ENCODE results near the gene C1orf174. TPM values are rescaled to one million over a fixed set of nuclear protein-coding genes. Genes with fewer than 3 reads are reported as not detected.

C1orf174 gene
- polyA plus RNA-seq, 3 donors = 24.7 to 33.3 (median 29.1) TPM

DNA sequence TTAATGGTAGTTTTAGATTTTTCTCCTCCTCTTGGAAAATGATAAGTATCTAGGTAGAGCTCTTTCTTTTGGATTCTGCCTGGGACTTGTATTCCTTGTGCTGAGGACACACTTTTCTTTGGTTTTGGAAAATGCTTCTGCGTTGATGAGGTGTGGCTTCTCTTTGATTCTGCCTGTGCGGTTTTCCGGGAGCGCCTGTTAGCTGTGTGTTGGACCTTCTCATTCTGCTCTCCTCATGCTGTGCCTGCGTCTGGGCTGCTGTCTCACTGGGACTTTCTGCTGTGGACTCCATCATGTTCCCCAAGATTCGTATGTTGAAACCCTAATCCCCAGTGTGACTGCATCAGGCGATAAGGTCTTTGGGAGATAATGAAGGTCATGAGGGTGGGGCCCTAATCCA, 21.0 kb downstream of the C1orf174 start:
- DNase-seq = no peak

DNA sequence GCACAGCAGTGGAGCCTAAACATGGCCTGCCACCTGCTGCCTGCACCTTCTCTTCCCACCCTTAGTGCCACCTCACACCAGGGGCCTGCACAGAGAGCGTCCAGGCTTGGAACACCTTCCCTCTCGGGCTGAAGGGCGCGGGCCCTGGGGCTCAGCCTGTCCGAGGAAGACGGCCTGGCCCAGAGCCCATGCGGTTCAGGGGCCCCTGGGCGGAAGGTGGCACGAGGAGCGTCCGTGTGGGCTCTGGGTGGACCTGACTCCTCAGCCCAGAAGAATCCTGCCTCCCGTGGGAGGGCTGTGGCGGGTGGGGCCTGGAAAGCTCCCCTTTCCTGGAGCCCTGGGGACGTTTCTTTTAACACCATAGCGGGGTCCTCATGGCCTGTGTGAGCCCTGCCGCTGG, 23.4 kb downstream of the C1orf174 start:
- no peak for DNase-seq

- no peak for DNase-seq
Observed at GRCh38 chr1:3874736-3875135, 25.3 kb downstream of the C1orf174 start.

- no peak for DNase-seq
Observed at GRCh38 chr1:3872546-3872945, 27.5 kb downstream of the C1orf174 start.

DNA sequence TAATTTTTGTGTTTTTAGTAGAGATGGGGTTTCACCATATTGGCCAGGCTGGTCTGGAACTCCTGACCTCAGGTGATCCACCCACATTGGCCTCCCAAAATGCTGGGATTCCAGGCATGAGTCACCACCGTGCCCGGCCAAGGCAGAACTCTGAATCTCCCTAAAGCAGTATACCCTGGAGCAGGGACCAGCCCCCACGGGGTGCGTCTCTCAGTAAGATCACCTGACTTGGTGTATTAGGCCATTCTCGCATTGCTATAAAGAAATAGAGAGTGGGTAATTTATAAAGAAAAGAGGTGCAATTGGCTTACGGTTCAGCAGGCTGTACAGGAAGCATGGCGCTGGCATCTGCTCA, 28.6 kb downstream of the C1orf174 start:
- no peak for DNase-seq

GRCh38 chr1:3869751-3870301, 30.2 kb downstream of the C1orf174 start:
- peak; percentile 12 for DNase-seq

DNA sequence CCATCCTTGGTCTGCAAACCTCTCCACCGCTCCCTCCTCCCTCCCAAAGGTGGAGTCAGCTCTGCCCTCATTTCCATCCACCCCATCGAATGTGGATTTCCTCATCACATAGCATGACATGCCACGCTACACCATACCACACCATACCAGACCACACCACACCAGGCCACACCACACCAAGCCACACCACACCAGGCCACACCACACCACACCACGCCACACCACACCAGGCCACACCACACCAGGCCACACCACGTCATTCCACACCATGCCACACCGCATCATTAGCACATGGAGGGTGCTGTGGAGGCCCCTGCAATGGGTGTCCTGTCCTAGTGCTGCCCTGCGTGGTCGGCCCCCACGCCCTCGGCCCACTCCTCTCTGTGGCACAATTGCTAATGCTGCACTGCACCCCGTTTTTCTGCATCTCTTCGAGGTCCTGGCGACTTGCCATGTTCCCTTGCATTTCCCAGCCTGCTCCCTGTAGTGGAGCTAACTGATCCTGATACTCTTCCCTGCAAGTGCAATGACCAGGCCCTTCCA, 31.5 kb downstream of the C1orf174 start:
- no peak for DNase-seq

- no peak for DNase-seq
Observed at GRCh38 chr1:3865606-3866160, 34.4 kb downstream of the C1orf174 start.

GRCh38 chr1:3864884-3865283, 35.2 kb downstream of the C1orf174 start:
- DNase-seq = no peak

- DNase-seq = no peak
Observed at GRCh38 chr1:3863231-3863935, 36.7 kb downstream of the C1orf174 start.

- peak; percentile 42 for DNase-seq
Observed at GRCh38 chr1:3858231-3858981, 41.7 kb downstream of the C1orf174 start.

- no peak for DNase-seq
Observed at GRCh38 chr1:3857791-3858129, 42.3 kb downstream of the C1orf174 start.

DNA sequence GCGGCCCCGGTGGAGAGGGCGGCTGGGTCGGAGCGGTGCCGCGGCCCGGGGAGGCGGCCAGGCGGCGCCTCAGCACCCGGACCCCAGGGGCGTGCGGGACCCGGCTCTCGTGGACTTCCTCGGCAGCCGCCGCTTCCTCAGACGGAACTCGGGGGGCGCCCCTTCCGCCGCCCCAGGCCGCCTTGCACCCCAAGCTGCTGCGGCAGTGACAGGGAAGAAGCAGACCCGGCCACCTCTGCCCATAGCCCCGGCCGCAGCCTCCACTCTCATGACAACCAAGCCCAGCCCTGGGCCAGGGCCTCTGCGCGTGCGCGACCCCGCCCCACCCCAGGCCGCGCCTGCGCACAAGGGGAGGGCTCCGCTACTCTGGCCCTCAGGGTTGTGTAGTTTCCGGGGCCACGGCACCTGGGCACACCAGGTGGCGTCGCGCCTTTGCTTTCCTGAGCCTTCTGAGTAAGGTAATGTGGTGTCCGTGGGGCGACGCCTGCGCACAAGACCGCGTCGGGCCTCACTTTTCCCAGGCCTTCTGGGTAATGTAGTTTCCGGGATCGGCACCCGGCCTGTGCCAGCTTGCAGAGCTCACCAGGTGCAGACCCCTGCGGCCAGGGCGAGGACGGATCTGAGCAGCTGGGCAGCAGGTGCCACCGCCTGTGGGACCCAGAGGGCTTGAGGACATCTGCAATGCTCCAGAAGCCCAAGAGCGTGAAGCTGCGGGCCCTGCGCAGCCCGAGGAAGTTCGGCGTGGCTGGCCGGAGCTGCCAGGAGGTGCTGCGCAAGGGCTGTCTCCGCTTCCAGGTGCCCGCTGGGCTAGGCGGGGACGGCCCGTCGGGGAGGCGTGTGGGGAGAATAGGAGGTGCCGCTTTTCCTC, 42.9 kb downstream of the C1orf174 start, which contains the start of the genes CEP104 and DFFB:
Gene CEP104, minus strand, starts transcription at position 289 of the 868 bp plus-strand sequence. CDS start 4,804 bp downstream, outside the sequence.
Gene DFFB, plus strand, starts transcription at position 554 of the 868 bp plus-strand sequence. Its CDS starts 128 bp downstream, at position 682.
- DNase-seq = peak; percentile 95

- DNase-seq = no peak
Observed at GRCh38 chr1:3852711-3853485, 47.2 kb downstream of the C1orf174 start.

DNA sequence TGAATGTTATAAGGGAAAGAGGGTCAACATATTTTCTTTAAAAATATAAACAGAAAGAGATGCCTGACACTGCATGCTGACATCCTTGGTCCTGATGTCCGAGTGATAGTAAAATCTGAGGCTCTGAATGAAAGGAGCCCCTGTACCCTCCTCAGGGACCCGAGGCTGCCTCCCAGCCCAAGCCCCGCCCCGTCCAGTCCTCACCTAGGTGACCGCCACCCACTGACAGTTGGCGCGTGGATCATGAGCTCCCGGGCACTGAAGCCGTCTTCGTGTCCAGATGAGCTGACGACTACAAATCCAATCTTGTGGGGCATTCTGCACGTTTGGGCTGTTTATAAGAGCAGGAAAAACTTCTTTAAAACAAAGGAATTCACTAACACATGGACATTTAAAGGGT, 48.0 kb downstream of the C1orf174 start:
- no peak for DNase-seq

GRCh38 chr1:3851292-3851691, 48.8 kb downstream of the C1orf174 start:
- DNase-seq = no peak

DNA sequence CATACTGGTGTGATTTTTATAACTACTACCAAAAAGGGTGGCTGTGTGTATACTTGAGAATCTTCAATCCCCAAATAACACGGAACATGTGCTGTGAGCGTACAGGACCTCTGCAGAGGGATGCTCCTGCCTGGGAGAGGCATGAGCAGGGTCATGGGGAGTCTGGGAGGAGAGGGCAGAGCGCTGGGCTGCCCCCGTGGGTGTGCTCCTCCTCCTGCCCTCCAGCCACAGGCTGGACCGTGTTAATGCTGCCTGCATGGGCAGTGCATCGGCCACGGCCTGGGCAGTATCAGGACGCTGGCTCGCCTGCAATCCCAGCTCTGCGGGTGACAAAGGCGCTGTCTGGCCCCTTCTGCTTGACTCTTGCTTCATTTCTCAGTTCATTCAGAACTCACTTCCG, 49.2 kb downstream of the C1orf174 start:
- DNase-seq = no peak

DNA sequence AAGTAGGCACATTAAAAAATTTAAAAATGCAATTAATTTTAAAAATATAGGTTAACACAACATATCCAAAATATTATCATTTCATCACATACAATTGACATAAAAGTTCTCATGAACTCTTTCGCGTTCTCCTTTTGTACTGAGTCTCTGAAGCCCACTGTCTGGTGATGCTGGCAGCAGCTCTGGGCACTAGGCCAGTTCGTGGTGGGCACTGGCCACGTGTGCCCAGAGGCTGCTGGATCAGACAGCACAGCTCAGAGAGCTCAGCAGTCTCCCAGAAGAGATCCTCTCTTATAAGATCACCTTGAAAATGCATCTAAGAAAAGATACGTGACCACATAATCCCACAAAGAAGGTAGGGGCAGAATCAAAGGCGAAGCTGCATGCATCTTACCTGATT, 53.0 kb downstream of the C1orf174 start:
- DNase-seq = no peak

DNA sequence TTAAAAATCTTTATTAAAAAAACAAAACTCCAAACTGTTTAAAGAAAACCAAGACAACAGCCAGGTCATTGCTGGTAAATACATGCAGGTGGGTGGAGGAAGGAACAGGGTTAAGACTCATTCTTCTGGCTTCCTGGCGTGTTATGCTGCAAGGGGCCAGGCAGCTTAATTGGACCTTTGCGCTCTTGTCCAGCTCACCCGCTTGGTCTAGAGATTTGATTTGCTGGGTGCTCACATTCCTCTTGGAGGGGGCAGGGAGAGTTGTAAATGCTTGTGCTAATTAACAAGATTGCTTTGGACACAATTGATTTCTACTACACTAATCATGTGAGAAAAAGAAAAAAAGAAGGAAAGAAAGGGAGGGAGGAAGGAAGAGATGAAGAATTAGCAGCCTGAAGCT, 53.5 kb downstream of the C1orf174 start:
- no peak for DNase-seq

DNA sequence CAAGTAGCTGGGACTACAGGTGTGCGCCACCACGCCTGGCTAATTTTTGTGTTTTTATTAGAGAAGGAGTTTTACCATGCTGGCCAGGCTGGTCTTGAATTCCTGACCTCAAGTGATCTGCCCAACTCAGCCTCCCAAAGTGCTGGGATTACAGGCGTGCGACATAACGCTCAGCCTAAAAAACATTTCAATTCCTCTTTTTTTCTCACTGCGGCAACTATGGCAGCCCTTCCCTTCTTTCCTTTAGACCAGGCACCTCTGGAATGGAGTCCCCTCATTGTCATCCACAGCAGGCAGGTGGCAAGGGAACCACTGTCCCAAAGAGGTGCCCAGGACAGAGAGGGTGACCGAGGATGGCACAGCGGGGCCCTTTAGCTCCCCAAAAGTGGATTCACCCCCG, 57.2 kb downstream of the C1orf174 start:
- no peak for DNase-seq

DNA sequence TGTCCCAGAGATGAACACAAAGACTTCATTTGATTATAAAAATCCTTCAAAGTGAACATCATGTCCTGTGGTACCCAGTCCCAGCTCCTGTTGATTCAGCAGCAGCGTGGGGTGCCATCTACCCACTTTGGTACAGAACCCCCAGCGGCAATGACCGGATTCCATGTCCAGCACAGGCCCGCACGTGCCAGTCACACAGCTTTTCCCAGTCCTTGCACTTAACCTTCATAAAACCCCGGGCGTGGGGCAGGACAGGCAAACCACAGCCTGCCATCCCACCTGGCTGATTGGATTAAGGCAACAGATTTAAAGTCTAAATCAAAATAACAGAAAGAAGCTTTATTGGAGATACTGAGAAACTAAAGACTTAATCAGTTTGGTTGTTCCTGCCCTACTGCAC, 58.6 kb downstream of the C1orf174 start:
- DNase-seq = no peak
